Activated T-cell treated with anti-CD3 and anti-CD28 coated beads, Interleukin-2, amount 50 U/mL, for 48 hours (primary cell): ENCODE results near the gene QRFP.

Source experiments
- DNase-seq, 2 experiments: peaks; one replicate each; pipeline ENCODE4 v3.0.0-alpha.2; 2020

Gene QRFP

GRCh38 chr9:130933114-130934046 is 36.8 kb upstream of the QRFP start:
- DNase-seq = no peak

- no peak for DNase-seq
These were observed 35.9 kb upstream of the QRFP start for GRCh38 chr9:130932255-130933079.

GRCh38 chr9:130931508-130932254 is 35.1 kb upstream of the QRFP start:
- no peak for DNase-seq

- no peak for DNase-seq
These were observed 34.3 kb upstream of the QRFP start for GRCh38 chr9:130930804-130931349.

- DNase-seq = no peak
These were observed 33.7 kb upstream of the QRFP start for GRCh38 chr9:130930132-130930803.

GRCh38 chr9:130929571-130930038 is 33.0 kb upstream of the QRFP start:
- no peak for DNase-seq

- DNase-seq = no peak
These were observed 31.6 kb upstream of the QRFP start for GRCh38 chr9:130927995-130928900.

- no peak for DNase-seq
These were observed 30.7 kb upstream of the QRFP start for GRCh38 chr9:130927338-130927737.

- DNase-seq = no peak
These were observed 28.6 kb upstream of the QRFP start for GRCh38 chr9:130925050-130925678.

GRCh38 chr9:130924448-130924788 is 27.8 kb upstream of the QRFP start:
- DNase-seq = no peak

- no peak for DNase-seq
These were observed 27.2 kb upstream of the QRFP start for GRCh38 chr9:130923611-130924447.

GRCh38 chr9:130922893-130923610 is 26.4 kb upstream of the QRFP start:
- no peak for DNase-seq

GRCh38 chr9:130921989-130922892 is 25.6 kb upstream of the QRFP start:
- no peak for DNase-seq

GRCh38 chr9:130921300-130921988 is 24.8 kb upstream of the QRFP start:
- no peak for DNase-seq

GRCh38 chr9:130920762-130921299 is 24.2 kb upstream of the QRFP start:
- no peak for DNase-seq

GRCh38 chr9:130920233-130920632 is 23.6 kb upstream of the QRFP start:
- no peak for DNase-seq
